Measurements from ENCODE around the gene ABCA8. TPM values are rescaled to one million over a fixed set of nuclear protein-coding genes. Genes with fewer than 3 reads are reported as not detected.

The ABCA8 gene
- total RNA-seq, 1 experiment from 2014 or later, result 0.15 TPM

DNA sequence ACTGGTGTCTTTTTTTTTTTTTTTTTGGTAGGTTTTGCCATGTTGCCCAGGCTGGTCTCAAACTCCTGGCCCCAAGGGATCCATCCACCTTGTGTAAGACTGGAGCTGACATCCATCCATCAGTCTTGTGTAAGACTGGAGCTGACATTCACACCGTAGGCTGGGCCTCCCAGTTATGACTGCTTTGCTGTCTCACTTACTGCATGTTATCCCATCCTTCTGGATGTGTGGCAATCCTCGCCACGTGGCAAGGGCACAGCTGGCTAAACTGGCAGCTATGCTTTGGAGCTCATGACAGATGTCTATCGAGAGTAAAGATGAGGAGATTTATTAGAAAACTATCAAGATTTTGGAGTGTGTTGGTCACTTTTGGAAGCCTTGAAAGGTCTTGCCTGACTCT is 115.1 kb downstream of the ABCA8 start:
- ChIA-PET CTCF (no interaction called here), POLR2A (no interaction called here)
- no peaks in the 10 kb centered on the region for H3K27me3 Mint-ChIP-seq (ENCODE audit: low read depth)
- no peak overlapping the region for H3K4me3 Mint-ChIP-seq
- no peaks in the 10 kb centered on the region for H3K36me3 Mint-ChIP-seq
- TF ChIP-seq RELA (CRISPR knock-in tag; IDR thresholded peaks at IDR 0.05; ENCODE audit: borderline replicate concordance) (no peak), EMX1 (CRISPR knock-in tag; IDR thresholded peaks at IDR 0.05) (no peak), NR1H2 (CRISPR knock-in tag; IDR thresholded peaks at IDR 0.05) (no peak), ESRRA (CRISPR knock-in tag; IDR thresholded peaks at IDR 0.05; ENCODE audit: borderline replicate concordance) (no peak), ATF1 (CRISPR knock-in tag; IDR thresholded peaks at IDR 0.05) (no peak), CREB1 (CRISPR knock-in tag; IDR thresholded peaks at IDR 0.05) (no peak), ZNF317 (CRISPR knock-in tag; IDR thresholded peaks at IDR 0.05; ENCODE audit: borderline replicate concordance, low read depth) (no peak), PRRX2 (CRISPR knock-in tag; IDR thresholded peaks at IDR 0.05) (no peak), NR3C1 (CRISPR knock-in tag; conservative IDR thresholded peaks at IDR 0.05; ENCODE audit: low read depth) (no peak), NR2C2 (CRISPR knock-in tag; IDR thresholded peaks at IDR 0.05) (no peak), HMGA2 (CRISPR knock-in tag; IDR thresholded peaks at IDR 0.05) (no peak)
- TF ChIP-seq, protein P1, sequence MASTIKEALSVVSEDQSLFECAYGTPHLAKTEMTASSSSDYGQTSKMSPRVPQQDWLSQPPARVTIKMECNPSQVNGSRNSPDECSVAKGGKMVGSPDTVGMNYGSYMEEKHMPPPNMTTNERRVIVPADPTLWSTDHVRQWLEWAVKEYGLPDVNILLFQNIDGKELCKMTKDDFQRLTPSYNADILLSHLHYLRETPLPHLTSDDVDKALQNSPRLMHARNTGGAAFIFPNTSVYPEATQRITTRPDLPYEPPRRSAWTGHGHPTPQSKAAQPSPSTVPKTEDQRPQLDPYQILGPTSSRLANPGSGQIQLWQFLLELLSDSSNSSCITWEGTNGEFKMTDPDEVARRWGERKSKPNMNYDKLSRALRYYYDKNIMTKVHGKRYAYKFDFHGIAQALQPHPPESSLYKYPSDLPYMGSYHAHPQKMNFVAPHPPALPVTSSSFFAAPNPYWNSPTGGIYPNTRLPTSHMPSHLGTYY (CRISPR knock-in tag; IDR thresholded peaks at IDR 0.05), result no peak
- TF ChIP-seq, protein P2, sequence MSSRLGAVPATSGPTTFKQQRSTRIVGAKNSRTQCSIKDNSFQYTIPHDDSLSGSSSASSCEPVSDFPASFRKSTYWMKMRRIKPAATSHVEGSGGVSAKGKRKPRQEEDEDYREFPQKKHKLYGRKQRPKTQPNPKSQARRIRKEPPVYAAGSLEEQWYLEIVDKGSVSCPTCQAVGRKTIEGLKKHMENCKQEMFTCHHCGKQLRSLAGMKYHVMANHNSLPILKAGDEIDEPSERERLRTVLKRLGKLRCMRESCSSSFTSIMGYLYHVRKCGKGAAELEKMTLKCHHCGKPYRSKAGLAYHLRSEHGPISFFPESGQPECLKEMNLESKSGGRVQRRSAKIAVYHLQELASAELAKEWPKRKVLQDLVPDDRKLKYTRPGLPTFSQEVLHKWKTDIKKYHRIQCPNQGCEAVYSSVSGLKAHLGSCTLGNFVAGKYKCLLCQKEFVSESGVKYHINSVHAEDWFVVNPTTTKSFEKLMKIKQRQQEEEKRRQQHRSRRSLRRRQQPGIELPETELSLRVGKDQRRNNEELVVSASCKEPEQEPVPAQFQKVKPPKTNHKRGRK (CRISPR knock-in tag; IDR thresholded peaks at IDR 0.05; ENCODE audit: borderline replicate concordance), result no peak
- TF ChIP-seq, protein P3, sequence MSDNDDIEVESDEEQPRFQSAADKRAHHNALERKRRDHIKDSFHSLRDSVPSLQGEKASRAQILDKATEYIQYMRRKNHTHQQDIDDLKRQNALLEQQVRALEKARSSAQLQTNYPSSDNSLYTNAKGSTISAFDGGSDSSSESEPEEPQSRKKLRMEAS (CRISPR knock-in tag; IDR thresholded peaks at IDR 0.05), result no peak
- TF ChIP-seq, protein P4, sequence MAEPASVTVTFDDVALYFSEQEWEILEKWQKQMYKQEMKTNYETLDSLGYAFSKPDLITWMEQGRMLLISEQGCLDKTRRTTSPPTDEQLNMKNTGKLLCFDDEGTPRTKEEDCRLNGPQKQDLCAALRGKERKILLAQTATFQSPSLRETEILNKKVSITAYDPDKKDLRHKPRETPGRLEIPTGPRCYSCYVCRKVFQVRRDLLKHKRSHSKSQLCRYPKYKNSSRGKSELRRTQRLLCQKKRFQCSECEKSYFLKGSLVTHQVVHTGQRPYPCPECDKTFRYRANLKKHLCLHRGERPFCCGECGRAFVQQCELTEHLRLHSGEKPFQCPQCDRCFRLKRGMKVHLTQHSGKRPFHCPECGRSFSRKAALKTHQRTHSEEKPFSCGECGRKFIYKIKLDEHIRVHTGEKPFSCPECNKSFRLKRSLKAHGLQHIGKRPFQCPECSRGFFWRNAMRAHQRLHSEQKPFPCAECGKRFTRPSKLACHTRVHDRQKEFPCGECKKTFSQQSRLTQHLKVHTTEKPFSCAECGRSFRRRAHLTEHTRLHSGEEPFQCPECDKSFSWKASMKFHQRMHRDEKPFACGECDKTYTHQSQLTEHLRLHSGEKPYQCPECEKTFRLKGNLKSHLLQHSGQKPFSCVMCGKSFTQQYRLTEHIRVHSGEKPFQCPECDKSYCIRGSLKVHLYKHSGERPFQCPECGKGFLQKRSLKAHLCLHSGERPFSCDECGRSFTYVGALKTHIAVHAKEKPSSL (CRISPR knock-in tag; conservative IDR thresholded peaks at IDR 0.05), result no peak
- TF ChIP-seq, protein P5, sequence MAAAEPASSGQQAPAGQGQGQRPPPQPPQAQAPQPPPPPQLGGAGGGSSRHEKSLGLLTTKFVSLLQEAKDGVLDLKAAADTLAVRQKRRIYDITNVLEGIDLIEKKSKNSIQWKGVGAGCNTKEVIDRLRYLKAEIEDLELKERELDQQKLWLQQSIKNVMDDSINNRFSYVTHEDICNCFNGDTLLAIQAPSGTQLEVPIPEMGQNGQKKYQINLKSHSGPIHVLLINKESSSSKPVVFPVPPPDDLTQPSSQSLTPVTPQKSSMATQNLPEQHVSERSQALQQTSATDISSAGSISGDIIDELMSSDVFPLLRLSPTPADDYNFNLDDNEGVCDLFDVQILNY (CRISPR knock-in tag; IDR thresholded peaks at IDR 0.05), result no peak
- TF ChIP-seq, protein P6, sequence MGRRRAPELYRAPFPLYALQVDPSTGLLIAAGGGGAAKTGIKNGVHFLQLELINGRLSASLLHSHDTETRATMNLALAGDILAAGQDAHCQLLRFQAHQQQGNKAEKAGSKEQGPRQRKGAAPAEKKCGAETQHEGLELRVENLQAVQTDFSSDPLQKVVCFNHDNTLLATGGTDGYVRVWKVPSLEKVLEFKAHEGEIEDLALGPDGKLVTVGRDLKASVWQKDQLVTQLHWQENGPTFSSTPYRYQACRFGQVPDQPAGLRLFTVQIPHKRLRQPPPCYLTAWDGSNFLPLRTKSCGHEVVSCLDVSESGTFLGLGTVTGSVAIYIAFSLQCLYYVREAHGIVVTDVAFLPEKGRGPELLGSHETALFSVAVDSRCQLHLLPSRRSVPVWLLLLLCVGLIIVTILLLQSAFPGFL (CRISPR knock-in tag; IDR thresholded peaks at IDR 0.05; ENCODE audit: borderline replicate concordance), result no peak
- no peak for ATAC-seq
- no peak overlapping the region for H3K27ac Mint-ChIP-seq
- DNase-seq (ENCODE audit: low spot score), result no peak
- peaks cover 2% of the 10 kb centered on the region for H3K9me3 Mint-ChIP-seq
- peaks cover 16% of the 10 kb centered on the region for H3K4me1 Mint-ChIP-seq

DNA sequence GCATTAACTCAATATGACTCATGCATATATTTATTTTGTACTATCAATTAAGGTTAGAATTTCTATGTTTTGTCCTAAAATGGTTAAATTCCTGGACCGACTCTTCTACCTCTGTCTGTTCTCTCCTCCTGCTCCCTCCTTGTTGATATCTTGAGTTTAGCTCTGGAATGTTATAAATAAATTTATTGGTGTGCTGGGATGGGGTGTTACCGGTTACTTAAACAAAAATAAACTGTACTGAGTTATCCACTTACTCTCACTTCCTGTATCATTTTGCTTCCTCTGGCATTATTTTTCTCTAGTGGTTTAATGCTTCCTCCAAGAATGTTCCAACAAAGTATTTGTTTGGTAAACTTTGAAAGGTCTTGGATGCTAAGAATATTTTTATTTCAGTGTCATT is 120.1 kb downstream of the ABCA8 start:
- no peaks in the 10 kb centered on the region for H3K27me3 Mint-ChIP-seq (ENCODE audit: low read depth)
- ChIA-PET CTCF (no interaction called here), POLR2A (no interaction called here)
- H3K4me3 Mint-ChIP-seq, result no peak overlapping the region
- H3K9me3 Mint-ChIP-seq, result peaks cover 7% of the 10 kb centered on the region
- DNase-seq (ENCODE audit: low spot score) (no peak), ATAC-seq (no peak)
- no peaks in the 10 kb centered on the region for H3K36me3 Mint-ChIP-seq
- H3K4me1 Mint-ChIP-seq, result no peaks in the 10 kb centered on the region
- no peak overlapping the region for H3K27ac Mint-ChIP-seq
- no peak for TF ChIP-seq ZBTB21 (CRISPR knock-in tag; IDR thresholded peaks at IDR 0.05; ENCODE audit: borderline replicate concordance)
- no peak for TF ChIP-seq SP1 (CRISPR knock-in tag; conservative IDR thresholded peaks at IDR 0.05)
- no peak for TF ChIP-seq ZNF396 (CRISPR knock-in tag; IDR thresholded peaks at IDR 0.05; ENCODE audit: borderline replicate concordance)
- TF ChIP-seq, protein P7, sequence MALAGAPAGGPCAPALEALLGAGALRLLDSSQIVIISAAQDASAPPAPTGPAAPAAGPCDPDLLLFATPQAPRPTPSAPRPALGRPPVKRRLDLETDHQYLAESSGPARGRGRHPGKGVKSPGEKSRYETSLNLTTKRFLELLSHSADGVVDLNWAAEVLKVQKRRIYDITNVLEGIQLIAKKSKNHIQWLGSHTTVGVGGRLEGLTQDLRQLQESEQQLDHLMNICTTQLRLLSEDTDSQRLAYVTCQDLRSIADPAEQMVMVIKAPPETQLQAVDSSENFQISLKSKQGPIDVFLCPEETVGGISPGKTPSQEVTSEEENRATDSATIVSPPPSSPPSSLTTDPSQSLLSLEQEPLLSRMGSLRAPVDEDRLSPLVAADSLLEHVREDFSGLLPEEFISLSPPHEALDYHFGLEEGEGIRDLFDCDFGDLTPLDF (CRISPR knock-in tag; IDR thresholded peaks at IDR 0.05), result no peak
- TF ChIP-seq ZNF263 (CRISPR knock-in tag; IDR thresholded peaks at IDR 0.05; ENCODE audit: low read depth), result no peak
- no peak for TF ChIP-seq GRHL2 (CRISPR knock-in tag; IDR thresholded peaks at IDR 0.05; ENCODE audit: insufficient replicate concordance, severe bottlenecking)
- TF ChIP-seq, protein P8, sequence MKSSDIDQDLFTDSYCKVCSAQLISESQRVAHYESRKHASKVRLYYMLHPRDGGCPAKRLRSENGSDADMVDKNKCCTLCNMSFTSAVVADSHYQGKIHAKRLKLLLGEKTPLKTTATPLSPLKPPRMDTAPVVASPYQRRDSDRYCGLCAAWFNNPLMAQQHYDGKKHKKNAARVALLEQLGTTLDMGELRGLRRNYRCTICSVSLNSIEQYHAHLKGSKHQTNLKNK (CRISPR knock-in tag; IDR thresholded peaks at IDR 0.05), result no peak
